Measurements from ENCODE around the gene POLR2H. TPM values are rescaled to one million over a fixed set of nuclear protein-coding genes. Genes with fewer than 3 reads are reported as not detected.
"Not testable (repeated sequence)": the region's sequence is repeated elsewhere in the genome, so short reads cannot be mapped to it uniquely, and the experiment has no call there.

POLR2H gene
- polyA plus RNA-seq, 1 of the 3 experiments (the other 2 are of a cell fraction) = 206 TPM

DNA sequence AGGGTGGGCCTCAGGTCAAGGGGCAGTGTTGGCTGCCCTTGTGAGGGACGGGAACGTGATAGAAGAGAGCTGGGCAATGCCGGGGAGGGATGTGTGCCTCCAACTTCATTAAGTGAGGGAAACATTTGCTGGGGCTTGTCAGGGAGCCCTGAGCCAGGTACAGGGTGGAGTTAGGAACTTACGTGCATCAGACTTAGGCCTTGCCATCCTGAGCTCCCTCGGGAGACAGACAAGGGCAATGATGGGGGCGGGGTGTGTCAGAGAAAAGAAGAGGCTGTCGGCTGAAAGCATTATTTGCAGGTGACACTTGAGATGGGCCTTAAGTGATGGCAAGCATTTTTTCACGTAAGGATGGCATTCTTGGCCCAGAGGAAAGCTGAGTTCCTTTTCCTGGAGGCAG is 22.5 kb upstream of the POLR2H start:
- Histone ChIP-seq H4K20me1 (ENCODE audit: insufficient read depth) (peaks cover 15% of the 10 kb centered on the region; the same call in 1 of the 2 replicates), H3F3A (replicated peaks; ENCODE audit: insufficient read depth) (peaks cover 24% of the 10 kb centered on the region), H2AFZ (ENCODE audit: low read depth) (no peak overlapping the region), H3K4me3 (ENCODE audit: low read depth in 2 of 2, low read length in 1 of 2) (peak overlapping the region; percentile 72 to 74; a peak in 3 of 4 replicates), H3K36me3 (replicated peaks in 1 of 2; ENCODE audit: control insufficient read depth in 1 of 2, insufficient read depth in 2 of 2, low read length in 1 of 2) (peaks cover 9 to 34% of the 10 kb centered on the region in 2 experiments), H3K4me2 (peak overlapping the region; percentile 85), H3K27ac (ENCODE audit: low read depth in 2 of 2, low read length in 1 of 2) (peak overlapping the region; percentile 90 to 92; a peak in 3 of 4 replicates), H3K9me2 (no peaks in the 10 kb centered on the region), H3K9me3 (no peaks in the 10 kb centered on the region), H3K79me2 (ENCODE audit: insufficient read depth) (peaks cover 60% of the 10 kb centered on the region), H3K4me1 (ENCODE audit: control insufficient read depth in 1 of 2, insufficient read depth in 2 of 2, low read depth in 1 of 2, low read length in 1 of 2) (peaks cover 35 to 37% of the 10 kb centered on the region in 2 experiments; a peak in 3 of 4 replicates), H3K9ac (peak overlapping the region; percentile 83), H3K27me3 (ENCODE audit: insufficient read depth) (no peaks in the 10 kb centered on the region)
- TF ChIP-seq EP300 (IDR thresholded peaks at IDR 0.05; ENCODE audit: borderline replicate concordance in 1 of 2, low read depth in 1 of 2, low read length in 1 of 2) (no peak), FOXJ3 (CRISPR knock-in tag; IDR thresholded peaks at IDR 0.05) (no peak), ELF1 (IDR thresholded peaks at IDR 0.05) (no peak), TCF12 (IDR thresholded peaks at IDR 0.05) (no peak), MXI1 (IDR thresholded peaks at IDR 0.05; ENCODE audit: low read depth, low read length) (no peak), CHD2 (IDR thresholded peaks at IDR 0.05; ENCODE audit: low read length, partially characterized antibody) (no peak)
- TF ChIP-seq, protein P1, sequence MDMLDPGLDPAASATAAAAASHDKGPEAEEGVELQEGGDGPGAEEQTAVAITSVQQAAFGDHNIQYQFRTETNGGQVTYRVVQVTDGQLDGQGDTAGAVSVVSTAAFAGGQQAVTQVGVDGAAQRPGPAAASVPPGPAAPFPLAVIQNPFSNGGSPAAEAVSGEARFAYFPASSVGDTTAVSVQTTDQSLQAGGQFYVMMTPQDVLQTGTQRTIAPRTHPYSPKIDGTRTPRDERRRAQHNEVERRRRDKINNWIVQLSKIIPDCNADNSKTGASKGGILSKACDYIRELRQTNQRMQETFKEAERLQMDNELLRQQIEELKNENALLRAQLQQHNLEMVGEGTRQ (IDR thresholded peaks at IDR 0.05; ENCODE audit: borderline replicate concordance, low read depth, low read length) = no peak
- DNase-seq = no peak
- CTCF ChIA-PET = interaction anchor here (0.6 to 5.2 kb wide), 11 partner anchors 9 to 442 kb away, joined by 3 to 63 read pairs (median 3); partner anchors contain the start of genes CLCN2, EEF1AKMT4 and POLR2H
- POLR2A ChIA-PET = interaction anchor here (0.6 to 3.1 kb wide), 7 partner anchors 9 to 506 kb away, joined by 3 to 19 read pairs (median 6); partner anchors contain the start of genes CLCN2 and POLR2H
- 58% methylated on average over 8 of the region's 8 CpGs for WGBS (ENCODE audit: low lambda C conversion rate)

DNA sequence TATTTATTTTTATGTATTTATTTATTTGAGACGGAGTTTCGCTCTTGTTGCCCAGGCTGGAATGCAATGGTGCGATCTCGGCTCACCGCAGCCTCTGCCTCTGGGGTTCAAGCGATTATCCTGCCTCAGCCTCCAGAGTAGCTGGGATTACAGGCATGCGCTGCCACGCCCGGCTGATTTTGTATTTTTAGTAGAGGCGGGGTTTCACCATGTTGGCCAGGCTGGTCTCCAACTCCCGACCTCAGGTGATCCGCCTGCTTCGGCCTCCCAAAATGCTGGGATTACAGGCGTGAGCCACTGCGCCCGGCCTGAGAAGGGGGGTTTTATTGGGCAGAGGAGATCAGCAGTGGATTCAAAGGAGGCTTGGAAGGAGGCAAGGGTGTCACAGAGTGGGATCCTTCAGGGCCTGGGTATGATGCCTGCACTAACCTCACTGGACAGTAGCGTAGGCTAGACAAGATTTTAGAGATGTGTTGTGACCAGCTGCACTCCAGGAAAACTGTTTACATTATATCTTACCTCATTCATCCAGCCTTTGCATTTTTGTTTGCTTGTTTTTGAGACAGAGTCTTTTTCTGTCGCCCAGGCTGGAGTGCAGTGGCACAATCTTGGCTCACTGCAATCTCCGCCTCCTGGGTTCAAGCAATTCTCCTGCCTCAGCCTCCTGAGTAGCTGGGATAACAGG is 21.9 kb upstream of the POLR2H start:
- not testable (repeated sequence) for H3K9me2 ChIP-seq; H3K9me3 ChIP-seq; DNase-seq; H3K9ac ChIP-seq; H2AFZ ChIP-seq (ENCODE audit: low read depth); H3K27me3 ChIP-seq (ENCODE audit: insufficient read depth); H3K4me3 ChIP-seq (ENCODE audit: low read depth in 2 of 2, low read length in 1 of 2)
- H3K27ac ChIP-seq (ENCODE audit: low read depth in 2 of 2, low read length in 1 of 2) = peak overlapping the region in 1 of 2 experiments; percentile 90; a peak in 1 of 4 replicates
- peaks cover 18% of the 10 kb centered on the region for H3F3A ChIP-seq (replicated peaks; ENCODE audit: insufficient read depth)
- WGBS (ENCODE audit: low lambda C conversion rate) = 96% methylated on average over 19 of the region's 19 CpGs
- ChIA-PET POLR2A (interaction anchor here (0.6 to 3.1 kb wide), 7 partner anchors 9 to 507 kb away, joined by 3 to 19 read pairs (median 6); partner anchors contain the start of genes CLCN2 and POLR2H), CTCF (interaction anchor here (0.9 to 5.2 kb wide), 6 partner anchors 9 to 443 kb away, joined by 3 to 63 read pairs (median 4); partner anchors contain the start of genes CLCN2 and POLR2H)
- peaks cover 7 to 31% of the 10 kb centered on the region in 2 experiments for H3K36me3 ChIP-seq (replicated peaks in 1 of 2; ENCODE audit: control insufficient read depth in 1 of 2, insufficient read depth in 2 of 2, low read length in 1 of 2)
- H3K79me2 ChIP-seq (ENCODE audit: insufficient read depth) = peaks cover 60% of the 10 kb centered on the region
- peak overlapping the region; percentile 85 for H3K4me2 ChIP-seq
- H4K20me1 ChIP-seq (ENCODE audit: insufficient read depth) = peaks cover 14% of the 10 kb centered on the region; the same call in 1 of the 2 replicates
- H3K4me1 ChIP-seq (ENCODE audit: control insufficient read depth in 1 of 2, insufficient read depth in 2 of 2, low read depth in 1 of 2, low read length in 1 of 2) = peaks cover 31 to 36% of the 10 kb centered on the region in 2 experiments; a peak in 3 of 4 replicates

DNA sequence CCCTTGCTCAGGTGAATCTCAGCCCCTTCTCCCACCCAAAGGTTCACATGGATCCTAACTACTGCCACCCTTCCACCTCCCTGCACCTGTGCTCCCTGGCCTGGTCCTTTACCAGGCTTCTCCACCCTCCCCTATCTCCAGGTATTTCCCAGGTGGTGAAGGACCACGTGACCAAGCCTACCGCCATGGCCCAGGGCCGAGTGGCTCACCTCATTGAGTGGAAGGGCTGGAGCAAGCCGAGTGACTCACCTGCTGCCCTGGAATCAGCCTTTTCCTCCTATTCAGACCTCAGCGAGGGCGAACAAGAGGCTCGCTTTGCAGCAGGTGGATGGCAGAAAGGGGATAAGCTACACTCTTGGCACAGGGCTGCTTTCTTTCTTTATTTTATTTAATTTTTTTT is 19.6 kb upstream of the POLR2H start:
- H3K27me3 ChIP-seq (ENCODE audit: insufficient read depth) = no peaks in the 10 kb centered on the region
- H3K4me1 ChIP-seq (ENCODE audit: control insufficient read depth in 1 of 2, insufficient read depth in 2 of 2, low read depth in 1 of 2, low read length in 1 of 2) = peaks cover 22% of the 10 kb centered on the region in 2 experiments; a peak in 3 of 4 replicates
- CTCF ChIA-PET = interaction anchor here (2.2 to 5.3 kb wide), 2 partner anchors 12 to 36 kb away, joined by 4 to 42 read pairs; no protein-coding TSS in a partner anchor
- TF ChIP-seq TCF12 (IDR thresholded peaks at IDR 0.05) (no peak), MXI1 (IDR thresholded peaks at IDR 0.05; ENCODE audit: low read depth, low read length) (no peak), NFIC (IDR thresholded peaks at IDR 0.05; ENCODE audit: borderline replicate concordance) (no peak)
- peaks cover 0 to 34% of the 10 kb centered on the region in 2 experiments for H3K36me3 ChIP-seq (replicated peaks in 1 of 2; ENCODE audit: control insufficient read depth in 1 of 2, insufficient read depth in 2 of 2, low read length in 1 of 2)
- no peak overlapping the region for H3K9ac ChIP-seq
- WGBS (ENCODE audit: low lambda C conversion rate) = 95% methylated on average over 7 of the region's 7 CpGs
- H3K79me2 ChIP-seq (ENCODE audit: insufficient read depth) = peaks cover 52% of the 10 kb centered on the region
- no peak overlapping the region for H3K4me2 ChIP-seq
- no peaks in the 10 kb centered on the region for H3K9me3 ChIP-seq
- POLR2A ChIA-PET = no interaction called here
- H3K9me2 ChIP-seq = no peaks in the 10 kb centered on the region
- no peak overlapping the region for H2AFZ ChIP-seq (ENCODE audit: low read depth)
- H4K20me1 ChIP-seq (ENCODE audit: insufficient read depth) = 0 out of 2 replicates have a peak, but pooled peaks cover 5% of the 10 kb centered on the region
- peaks cover 4% of the 10 kb centered on the region for H3F3A ChIP-seq (replicated peaks; ENCODE audit: insufficient read depth)
- DNase-seq = no peak
- H3K27ac ChIP-seq (ENCODE audit: low read depth in 2 of 2, low read length in 1 of 2) = no peak overlapping the region
- H3K4me3 ChIP-seq (ENCODE audit: low read depth in 2 of 2, low read length in 1 of 2) = no peak overlapping the region

All from SK-N-SH (cell line).